ENCODE data around the gene MTA1.

- TF ChIP-seq POLR2A (IDR thresholded peaks at IDR 0.05; ENCODE audit: low read depth, low read length) (no peak), POLR2AphosphoS5 (IDR thresholded peaks at IDR 0.05; ENCODE audit: low read depth, low read length) (no peak), TAF1 (IDR thresholded peaks at IDR 0.05; ENCODE audit: borderline replicate concordance, low read depth, low read length) (no peak)
Observed at GRCh38 chr14:105450123-105450505, 30.5 kb downstream of the MTA1 start.
